HepG2 (cell line): ENCODE results near the gene ATG2A. TPM values are rescaled to one million over a fixed set of nuclear protein-coding genes. Genes with fewer than 3 reads are reported as not detected.

Experiments used
- GTF2F1 ChIP-seq: fragments of 150-350 bp; IDR thresholded peaks from 2 replicates; pipeline ENCODE4 v1.6.1; 2014; ENCODE audit warnings: low read length
- HDAC1 ChIP-seq: sonication (generic); formaldehyde crosslinking; IDR thresholded peaks from 2 replicates; pipeline ENCODE4 v1.5.1; 2020; ENCODE audit warnings: mild to moderate bottlenecking, missing genetic modification reagents
- ISL2 ChIP-seq: sonication (generic); formaldehyde crosslinking; IDR thresholded peaks from 2 replicates; pipeline ENCODE4 v1.5.0; 2020; ENCODE audit warnings: missing genetic modification reagents
- MAFG ChIP-seq: sonication (generic); formaldehyde crosslinking; IDR thresholded peaks from 2 replicates; pipeline ENCODE4 v1.5.1; 2020; ENCODE audit warnings: mild to moderate bottlenecking, missing genetic modification reagents
- MTA1 ChIP-seq: sonication (generic); formaldehyde crosslinking; IDR thresholded peaks from 2 replicates; pipeline ENCODE4 v1.4.0; 2020; ENCODE audit warnings: missing genetic modification reagents, mild to moderate bottlenecking, borderline replicate concordance
- NCOR1 ChIP-seq: fragments of 200-600 bp; sonication (generic); IDR thresholded peaks from 2 replicates; pipeline ENCODE4 v1.7.0; 2017; ENCODE audit warnings: antibody characterized with exemption, low read length, borderline replicate concordance
- NR2F1 ChIP-seq, 2 experiments: fragments of 450-650 bp in 1 of 2; formaldehyde crosslinking in 1 of 2; IDR thresholded peaks; 2 replicates each; pipeline versions ENCODE4 v1.5.0 to v1.6.1; 2016 to 2020; ENCODE audit warnings: mild to moderate bottlenecking in 1 of 2, missing compliant biosample characterization in 1 of 2, missing genetic modification reagents in 1 of 2, moderate library complexity in 1 of 2
- PRPF4 ChIP-seq: fragments of 200-400 bp; formaldehyde crosslinking; IDR thresholded peaks from 2 replicates; pipeline ENCODE4 v1.6.1; 2016; ENCODE audit warnings: low read length, low read depth; ENCODE audit not compliant: poor library complexity, severe bottlenecking
- SAFB2 ChIP-seq: sonication (generic); formaldehyde crosslinking; IDR thresholded peaks from 2 replicates; pipeline ENCODE4 v1.5.1; 2020; ENCODE audit warnings: missing genetic modification reagents, low read depth, mild to moderate bottlenecking, borderline replicate concordance
- SP4 ChIP-seq: sonication (generic); formaldehyde crosslinking; IDR thresholded peaks from 2 replicates; pipeline ENCODE4 v1.8.1; 2023; ENCODE audit warnings: mild to moderate bottlenecking, missing genetic modification reagents
- ZBTB25 ChIP-seq: IDR thresholded peaks from 2 replicates; pipeline ENCODE4 v1.6.1; 2018; ENCODE audit warnings: missing genetic modification reagents
- ZBTB7B ChIP-seq: sonication (generic); formaldehyde crosslinking; IDR thresholded peaks from 2 replicates; pipeline ENCODE4 v1.4.0; 2020; ENCODE audit warnings: missing genetic modification reagents
- ZFP41 ChIP-seq: sonication (generic); formaldehyde crosslinking; IDR thresholded peaks from 2 replicates; pipeline ENCODE4 v1.4.0; 2020; ENCODE audit warnings: mild to moderate bottlenecking, missing genetic modification reagents, borderline replicate concordance
- ZNF337 ChIP-seq: sonication (generic); formaldehyde crosslinking; IDR thresholded peaks from 2 replicates; pipeline ENCODE4 v1.5.1; 2020; ENCODE audit warnings: missing genetic modification reagents, low read depth, mild to moderate bottlenecking, borderline replicate concordance
- ZNF354B ChIP-seq: sonication (generic); formaldehyde crosslinking; IDR thresholded peaks from 2 replicates; pipeline ENCODE4 v1.8.0; 2022; ENCODE audit warnings: mild to moderate bottlenecking, missing genetic modification reagents
- ZNF460 ChIP-seq: sonication (generic); formaldehyde crosslinking; IDR thresholded peaks from 2 replicates; pipeline ENCODE4 v1.5.1; 2020; ENCODE audit warnings: missing genetic modification reagents, mild to moderate bottlenecking, borderline replicate concordance
- ZNF550 ChIP-seq: sonication (generic); formaldehyde crosslinking; IDR thresholded peaks from 2 replicates; pipeline ENCODE4 v1.4.0; 2020; ENCODE audit warnings: mild to moderate bottlenecking, missing genetic modification reagents, borderline replicate concordance
- ZNF737 ChIP-seq: sonication (generic); formaldehyde crosslinking; IDR thresholded peaks from 2 replicates; pipeline ENCODE4 v1.5.0; 2020; ENCODE audit warnings: missing genetic modification reagents, mild to moderate bottlenecking, borderline replicate concordance
- ZSCAN12 ChIP-seq: sonication (generic); formaldehyde crosslinking; IDR thresholded peaks from 2 replicates; pipeline ENCODE4 v1.9.0; 2021; ENCODE audit warnings: mild to moderate bottlenecking, missing genetic modification reagents
- ZUFSP ChIP-seq: sonication (generic); formaldehyde crosslinking; IDR thresholded peaks from 2 replicates; pipeline ENCODE4 v1.9.0; 2021; ENCODE audit warnings: missing genetic modification reagents, mild to moderate bottlenecking, borderline replicate concordance
- polyA plus RNA-seq, 8 experiments: library from polyadenylated mRNA; depleted of rRNA in 3 of 8; stranded (reverse) in 7 of 8; unstranded in 1 of 8; fragments of >200 nt; fragmentation: Illumina TruSeq in 4 of 8; extraction: Trizol in 4 of 8; gene quantifications; 2 replicates each; pipeline versions ENCODE4 v1.2.1 to v1.2.3, GENCODE V29; 2011 to 2016; ENCODE audit warnings: low read depth in 4 of 8, missing spikeins in 1 of 8, mixed read lengths in 1 of 8; ENCODE audit not compliant: insufficient read depth in 1 of 8
- total RNA-seq, 5 experiments: library from RNA; depleted of rRNA; stranded (reverse); fragments of >200 nt; fragmentation: Illumina TruSeq; extraction: Trizol; gene quantifications; 2 replicates each; pipeline ENCODE4 v1.2.3, GENCODE V29; 2016; ENCODE audit warnings: low read depth in 1 of 5
- TF ChIP-seq, protein P1 (sequence below): sonication (generic); formaldehyde crosslinking; IDR thresholded peaks from 2 replicates; pipeline ENCODE4 v1.4.0; 2020; ENCODE audit warnings: missing genetic modification reagents, mild to moderate bottlenecking, borderline replicate concordance
- TF ChIP-seq, protein P2 (sequence below): sonication (generic); formaldehyde crosslinking; IDR thresholded peaks from 2 replicates; pipeline ENCODE4 v1.8.1; 2023; ENCODE audit warnings: mild to moderate bottlenecking, inconsistent platforms, moderate library complexity, missing genetic modification reagents, borderline replicate concordance
- TF ChIP-seq, protein P3 (sequence below): fragments of 450-650 bp; IDR thresholded peaks from 2 replicates; pipeline ENCODE4 v1.6.1; 2017

ATG2A gene
- total and polyA plus RNA-seq, 2 of the 13 experiments (the other 11 are each of a cell fraction or from before 2014, with no cell fraction given), result 6.7 to 8.0 TPM

- TF ChIP-seq, protein P1, sequence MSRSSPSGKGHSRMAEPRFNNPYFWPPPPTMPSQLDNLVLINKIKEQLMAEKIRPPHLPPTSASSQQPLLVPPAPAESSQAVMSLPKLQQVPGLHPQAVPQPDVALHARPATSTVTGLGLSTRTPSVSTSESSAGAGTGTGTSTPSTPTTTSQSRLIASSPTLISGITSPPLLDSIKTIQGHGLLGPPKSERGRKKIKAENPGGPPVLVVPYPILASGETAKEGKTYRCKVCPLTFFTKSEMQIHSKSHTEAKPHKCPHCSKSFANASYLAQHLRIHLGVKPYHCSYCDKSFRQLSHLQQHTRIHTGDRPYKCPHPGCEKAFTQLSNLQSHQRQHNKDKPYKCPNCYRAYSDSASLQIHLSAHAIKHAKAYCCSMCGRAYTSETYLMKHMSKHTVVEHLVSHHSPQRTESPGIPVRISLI (CRISPR knock-in tag), result no peak
- TF ChIP-seq ISL2, result 0 out of 2 replicates have a peak, but pooled peaks have one; percentile 41
- TF ChIP-seq, protein P2, sequence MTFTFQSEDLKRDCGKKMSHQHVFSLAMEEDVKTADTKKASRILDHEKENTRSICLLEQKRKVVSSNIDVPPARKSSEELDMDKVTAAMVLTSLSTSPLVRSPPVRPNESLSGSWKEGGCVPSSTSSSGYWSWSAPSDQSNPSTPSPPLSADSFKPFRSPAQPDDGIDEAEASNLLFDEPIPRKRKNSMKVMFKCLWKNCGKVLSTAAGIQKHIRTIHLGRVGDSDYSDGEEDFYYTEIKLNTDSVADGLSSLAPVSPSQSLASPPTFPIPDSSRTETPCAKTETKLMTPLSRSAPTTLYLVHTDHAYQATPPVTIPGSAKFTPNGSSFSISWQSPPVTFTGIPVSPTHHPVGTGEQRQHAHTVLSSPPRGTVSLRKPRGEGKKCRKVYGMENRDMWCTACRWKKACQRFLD, result 0 out of 2 replicates have a peak, but pooled peaks have one; percentile 33
- TF ChIP-seq ZSCAN12 (CRISPR knock-in tag), result no peak
- no peak for TF ChIP-seq ZNF337 (CRISPR knock-in tag)
- peak; percentile 38; the same call in 1 of the 2 replicates for TF ChIP-seq ZNF354B
- TF ChIP-seq ZFP41, result no peak
- TF ChIP-seq PRPF4, result no peak
- TF ChIP-seq SP4, result 0 out of 2 replicates have a peak, but pooled peaks have one; percentile 22
- no peak for TF ChIP-seq ZNF550 (CRISPR knock-in tag)
- TF ChIP-seq, protein P3, sequence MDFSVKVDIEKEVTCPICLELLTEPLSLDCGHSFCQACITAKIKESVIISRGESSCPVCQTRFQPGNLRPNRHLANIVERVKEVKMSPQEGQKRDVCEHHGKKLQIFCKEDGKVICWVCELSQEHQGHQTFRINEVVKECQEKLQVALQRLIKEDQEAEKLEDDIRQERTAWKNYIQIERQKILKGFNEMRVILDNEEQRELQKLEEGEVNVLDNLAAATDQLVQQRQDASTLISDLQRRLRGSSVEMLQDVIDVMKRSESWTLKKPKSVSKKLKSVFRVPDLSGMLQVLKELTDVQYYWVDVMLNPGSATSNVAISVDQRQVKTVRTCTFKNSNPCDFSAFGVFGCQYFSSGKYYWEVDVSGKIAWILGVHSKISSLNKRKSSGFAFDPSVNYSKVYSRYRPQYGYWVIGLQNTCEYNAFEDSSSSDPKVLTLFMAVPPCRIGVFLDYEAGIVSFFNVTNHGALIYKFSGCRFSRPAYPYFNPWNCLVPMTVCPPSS, result no peak
- peak; percentile 97 for TF ChIP-seq ZBTB7B (CRISPR knock-in tag)
- TF ChIP-seq NR2F1 (CRISPR knock-in tag; IDR thresholded peaks at IDR 0.05), result peak in 1 of 2 experiments; percentile 19; a peak in 1 of 4 replicates
- no peak for TF ChIP-seq SAFB2 (CRISPR knock-in tag)
- TF ChIP-seq GTF2F1, result no peak
- TF ChIP-seq ZBTB25 (CRISPR knock-in tag), result no peak
- TF ChIP-seq NCOR1, result no peak
- TF ChIP-seq ZUFSP (CRISPR knock-in tag), result no peak
- TF ChIP-seq ZNF737 (CRISPR knock-in tag), result no peak
- no peak; the same call in 1 of the 2 replicates for TF ChIP-seq MAFG (CRISPR knock-in tag)
- TF ChIP-seq MTA1, result peak; percentile 24; the same call in 1 of the 2 replicates
- TF ChIP-seq HDAC1 (CRISPR knock-in tag), result peak; percentile 64
- no peak for TF ChIP-seq ZNF460 (CRISPR knock-in tag)
Observed at GRCh38 chr11:64870176-64870892, 46.7 kb downstream of the ATG2A start (continued).
